ENCODE data around the gene DQX1.
"Not testable (repeated sequence)": the region's sequence is repeated elsewhere in the genome, so short reads cannot be mapped to it uniquely, and the experiment has no call there.

DQX1 gene

GRCh38 chr2:74491648-74492544 lies 34.1 kb downstream of the DQX1 start:
- DNase-seq: no peak

- no peak for DNase-seq
Measured at GRCh38 chr2:74489906-74490305, 36.1 kb downstream of the DQX1 start.

GRCh38 chr2:74488643-74489481 lies 37.2 kb downstream of the DQX1 start:
- no peak for DNase-seq

DNA sequence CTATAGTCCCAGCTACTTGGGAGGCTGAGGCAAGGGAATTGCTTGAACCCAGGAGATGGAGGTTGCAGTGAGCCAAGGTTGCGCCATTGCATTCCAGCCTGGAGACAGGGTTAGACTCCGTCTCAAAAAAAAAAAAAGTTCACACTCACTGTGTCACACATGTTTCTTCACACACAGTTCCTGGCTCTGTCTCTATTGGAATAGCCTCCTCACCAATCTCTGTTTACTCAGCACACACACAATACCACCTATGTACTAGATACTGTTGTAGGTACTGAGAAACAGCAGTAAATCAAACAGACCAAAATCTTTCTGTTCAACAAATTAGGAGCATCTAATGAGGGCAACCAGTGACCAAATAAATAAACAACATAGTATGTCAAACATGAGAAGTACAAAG lies 39.9 kb downstream of the DQX1 start:
- DNase-seq: no peak

- not testable (repeated sequence) for DNase-seq
Measured at GRCh38 chr2:74483675-74484164, 42.3 kb downstream of the DQX1 start.

- peak; percentile 94 to 97 for DNase-seq
Measured at GRCh38 chr2:74482801-74483674, 43.0 kb downstream of the DQX1 start, which contains the start of the genes CCDC142 and TTC31. CCDC142 (minus strand) TSS chr2:74482998; CDS start chr2:74482837, 161 bp downstream. TTC31 (plus strand) TSS chr2:74483081; CDS start chr2:74483096, 15 bp downstream.

DNA sequence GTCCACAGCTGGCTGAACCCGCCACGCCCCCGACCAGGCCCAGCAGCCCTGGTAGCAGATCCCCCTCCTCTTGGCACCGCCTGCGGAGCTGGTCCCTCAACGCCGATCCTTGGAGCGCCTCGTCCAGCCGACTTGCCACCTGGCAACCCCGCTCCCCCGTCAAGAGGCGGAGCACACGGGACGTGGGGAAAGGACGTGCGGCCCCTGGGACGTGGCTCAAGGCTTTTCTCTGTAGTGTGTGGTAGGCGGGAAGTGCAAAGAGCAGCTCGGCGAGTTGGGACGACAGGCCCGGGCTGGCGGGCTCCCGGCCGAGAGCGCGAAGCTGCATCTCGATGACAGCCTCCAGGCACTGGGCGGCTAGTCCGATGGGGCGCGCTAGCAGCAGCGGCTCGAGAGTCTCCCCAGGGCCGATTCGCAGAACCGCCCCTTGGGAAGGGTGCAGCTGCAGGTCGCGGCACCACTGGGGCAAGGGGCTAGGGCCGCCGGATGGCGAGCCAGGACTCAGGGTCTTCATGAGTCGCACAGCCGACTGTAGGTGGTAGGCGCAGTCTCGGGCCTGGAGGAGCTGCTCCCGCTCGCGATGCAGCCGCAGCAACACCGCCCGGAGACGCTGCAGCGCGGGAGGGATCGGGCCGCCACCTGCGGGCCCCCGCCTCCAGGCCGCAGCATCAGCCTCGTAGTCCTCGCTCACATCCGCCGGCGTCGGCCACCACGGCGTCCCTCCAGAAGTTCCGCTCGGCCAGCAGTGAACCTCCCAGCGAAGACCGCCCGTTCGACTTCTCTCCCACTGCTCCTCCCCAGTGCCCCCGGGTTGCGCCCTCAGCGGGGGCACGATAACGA lies 43.9 kb downstream of the DQX1 start:
- DNase-seq: peak; percentile 52 to 67

GRCh38 chr2:74481431-74481830 lies 44.6 kb downstream of the DQX1 start:
- no peak for DNase-seq

DNA sequence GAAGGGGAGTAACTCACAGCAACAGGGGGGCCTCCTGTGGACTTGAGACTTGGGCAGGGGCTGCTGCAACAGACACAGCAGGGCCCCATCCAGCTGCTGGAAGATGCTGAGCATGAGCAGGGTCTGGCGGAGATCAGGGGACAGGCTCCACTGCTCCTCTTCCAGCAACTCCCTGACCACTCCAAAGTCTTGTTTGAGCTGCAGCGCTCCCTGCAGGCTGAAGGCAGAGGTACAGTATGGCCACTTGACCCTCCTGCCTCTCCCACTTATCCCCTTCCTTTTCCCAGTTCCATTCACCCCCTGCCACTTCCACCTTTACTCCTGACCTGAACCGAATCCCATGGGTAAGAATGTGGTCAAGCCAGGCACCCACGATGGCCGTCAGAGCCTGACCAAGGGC lies 51.1 kb downstream of the DQX1 start:
- no peak for DNase-seq

GRCh38 chr2:74474481-74474880 lies 51.5 kb downstream of the DQX1 start:
- DNase-seq: no peak

GRCh38 chr2:74472945-74473258 lies 53.1 kb downstream of the DQX1 start:
- no peak for DNase-seq

GRCh38 chr2:74472086-74472944 lies 53.7 kb downstream of the DQX1 start, which contains the start of gene MRPL53:
MRPL53 (minus strand) TSS chr2:74472680; CDS start chr2:74472660, 20 bp downstream.
- DNase-seq: peak; percentile 97

- no peak for DNase-seq
Measured at GRCh38 chr2:74471332-74472065, 54.5 kb downstream of the DQX1 start.

- DNase-seq: not testable (repeated sequence)
Measured at GRCh38 chr2:74470742-74471141, 55.3 kb downstream of the DQX1 start.
